ENCODE data around the gene ZCCHC2.

Gene ZCCHC2

DNA sequence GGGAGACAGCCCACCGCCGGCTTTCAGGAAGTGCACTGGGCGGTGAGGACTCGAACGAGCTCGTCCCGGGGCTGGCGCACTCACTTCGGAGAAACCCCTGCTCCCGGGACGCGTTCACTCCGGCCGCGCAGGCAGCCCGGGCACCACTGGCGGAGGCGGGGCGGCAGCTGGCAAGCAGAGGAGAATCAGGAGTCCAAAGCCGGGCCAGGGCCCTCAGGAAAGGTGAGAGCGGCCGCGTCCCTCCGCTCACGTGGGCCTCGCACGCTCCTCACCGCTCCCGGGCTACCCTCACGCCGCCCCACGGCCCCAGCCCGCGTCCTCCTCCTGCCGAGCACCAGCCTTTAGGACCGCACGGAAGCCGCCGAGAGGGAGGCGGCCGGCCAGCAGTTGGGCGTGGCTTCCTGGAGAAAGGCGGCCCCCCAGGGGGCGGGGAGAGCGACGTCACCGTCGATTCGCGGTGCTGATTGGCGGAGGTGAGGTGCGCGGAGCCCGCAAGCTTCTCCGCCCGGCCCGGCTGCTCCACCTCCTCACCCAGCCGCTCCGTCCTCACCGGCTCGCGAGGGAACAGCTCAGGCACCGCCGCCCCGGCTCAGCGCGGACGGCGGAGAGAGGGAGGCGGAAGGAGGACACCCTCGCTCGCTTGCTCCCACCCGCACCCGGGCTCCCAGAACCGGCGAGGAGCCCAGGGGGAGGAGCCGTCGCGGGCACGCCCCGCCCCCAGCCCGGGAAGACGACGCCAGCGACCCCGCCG is at the start of gene ZCCHC2:
Gene ZCCHC2 (plus strand): TSS at position 522 of the 751 bp plus-strand sequence. CDS start 400 bp downstream, outside the sequence.
- H3K4me1 ChIP-seq (ENCODE audit: control insufficient read depth, insufficient read depth, low read length), result peaks cover 4% of the 10 kb centered on the region
- H3K9me3 ChIP-seq (ENCODE audit: control insufficient read depth, insufficient read depth, low read length), result no peaks in the 10 kb centered on the region
- peaks cover 40% of the 10 kb centered on the region for H3K27me3 ChIP-seq (ENCODE audit: control insufficient read depth, insufficient read depth, low read length)
- H3K4me3 ChIP-seq (ENCODE audit: low read depth, low read length), result peak within 1 kb of the TSS; percentile 75
- H3K9ac ChIP-seq (ENCODE audit: low read depth, low read length), result peak within 1 kb of the TSS; percentile 70
- no peaks in the 10 kb centered on the region for H3K36me3 ChIP-seq (ENCODE audit: control insufficient read depth, insufficient read depth, low read length)

DNA sequence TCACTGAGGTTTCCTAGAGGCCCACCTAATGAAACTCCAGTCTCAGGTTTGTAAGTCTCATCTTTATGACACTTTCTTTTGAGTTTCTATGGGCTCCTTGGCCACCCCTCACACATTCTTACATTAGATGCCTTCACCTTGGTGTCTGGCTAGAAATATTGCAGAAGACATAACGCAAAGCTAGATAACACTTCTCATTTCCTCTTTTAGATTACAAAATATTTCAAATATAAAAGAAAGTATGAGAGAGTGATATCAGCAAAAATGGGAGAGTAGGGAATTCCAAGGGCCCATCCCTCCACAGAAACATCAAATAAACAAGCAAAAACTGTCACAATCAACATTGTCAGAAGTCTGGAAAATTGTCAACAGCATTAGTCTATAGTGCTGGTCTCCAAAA is 43.3 kb upstream of the ZCCHC2 start:
- no peak overlapping the region for H3K4me3 ChIP-seq (ENCODE audit: low read depth, low read length)
- H3K9ac ChIP-seq (ENCODE audit: low read depth, low read length), result no peak overlapping the region
- H3K9me3 ChIP-seq (ENCODE audit: control insufficient read depth, insufficient read depth, low read length), result no peaks in the 10 kb centered on the region
- no peaks in the 10 kb centered on the region for H3K27me3 ChIP-seq (ENCODE audit: control insufficient read depth, insufficient read depth, low read length)
- H3K4me1 ChIP-seq (ENCODE audit: control insufficient read depth, insufficient read depth, low read length), result no peaks in the 10 kb centered on the region
- no peaks in the 10 kb centered on the region for H3K36me3 ChIP-seq (ENCODE audit: control insufficient read depth, insufficient read depth, low read length)

DNA sequence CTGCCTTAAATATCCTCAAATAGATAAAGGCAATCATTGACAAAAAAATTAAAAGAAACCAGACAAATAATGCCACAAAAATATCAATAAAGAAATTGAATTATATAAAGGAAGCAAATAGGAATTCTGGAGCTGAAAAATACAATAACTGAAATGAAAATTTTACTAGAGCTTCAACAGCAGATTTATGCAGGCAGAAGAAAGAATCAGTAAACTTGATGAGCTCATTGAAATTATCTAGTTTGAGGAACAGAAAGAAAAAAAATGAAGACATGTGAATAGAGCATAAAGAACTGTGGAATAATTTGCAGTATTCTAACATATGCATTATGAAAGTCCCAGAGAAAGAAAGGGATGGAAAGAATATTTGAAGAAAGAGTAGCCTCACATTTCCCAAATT is 41.9 kb upstream of the ZCCHC2 start:
- Histone ChIP-seq H3K27me3 (ENCODE audit: control insufficient read depth, insufficient read depth, low read length) (no peaks in the 10 kb centered on the region), H3K36me3 (ENCODE audit: control insufficient read depth, insufficient read depth, low read length) (no peaks in the 10 kb centered on the region), H3K4me3 (ENCODE audit: low read depth, low read length) (no peak overlapping the region), H3K9me3 (ENCODE audit: control insufficient read depth, insufficient read depth, low read length) (no peaks in the 10 kb centered on the region), H3K4me1 (ENCODE audit: control insufficient read depth, insufficient read depth, low read length) (peaks cover 5% of the 10 kb centered on the region), H3K9ac (ENCODE audit: low read depth, low read length) (no peak overlapping the region)

DNA sequence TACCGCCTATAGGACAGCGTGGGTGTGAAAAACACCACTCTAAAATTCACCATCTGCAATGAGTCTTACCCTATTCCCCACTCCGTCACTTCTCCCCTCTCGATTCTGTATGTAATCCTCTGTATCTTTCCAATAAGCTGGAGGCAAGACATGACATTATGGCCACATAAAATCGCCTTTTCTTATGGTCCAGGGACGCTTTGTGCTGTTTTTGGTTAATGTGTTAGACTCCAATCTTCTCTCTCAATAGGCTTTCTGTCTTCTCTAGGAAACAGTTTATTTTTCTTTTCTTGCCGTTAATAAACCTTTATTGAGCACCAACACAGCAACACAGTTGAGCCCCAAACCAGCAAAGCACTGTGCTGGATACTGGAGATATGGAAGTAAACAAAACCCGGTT is 37.9 kb upstream of the ZCCHC2 start:
- no peaks in the 10 kb centered on the region for H3K27me3 ChIP-seq (ENCODE audit: control insufficient read depth, insufficient read depth, low read length)
- peaks cover 7% of the 10 kb centered on the region for H3K4me1 ChIP-seq (ENCODE audit: control insufficient read depth, insufficient read depth, low read length)
- no peaks in the 10 kb centered on the region for H3K36me3 ChIP-seq (ENCODE audit: control insufficient read depth, insufficient read depth, low read length)
- no peak overlapping the region for H3K9ac ChIP-seq (ENCODE audit: low read depth, low read length)
- H3K4me3 ChIP-seq (ENCODE audit: low read depth, low read length), result no peak overlapping the region
- H3K9me3 ChIP-seq (ENCODE audit: control insufficient read depth, insufficient read depth, low read length), result no peaks in the 10 kb centered on the region

DNA sequence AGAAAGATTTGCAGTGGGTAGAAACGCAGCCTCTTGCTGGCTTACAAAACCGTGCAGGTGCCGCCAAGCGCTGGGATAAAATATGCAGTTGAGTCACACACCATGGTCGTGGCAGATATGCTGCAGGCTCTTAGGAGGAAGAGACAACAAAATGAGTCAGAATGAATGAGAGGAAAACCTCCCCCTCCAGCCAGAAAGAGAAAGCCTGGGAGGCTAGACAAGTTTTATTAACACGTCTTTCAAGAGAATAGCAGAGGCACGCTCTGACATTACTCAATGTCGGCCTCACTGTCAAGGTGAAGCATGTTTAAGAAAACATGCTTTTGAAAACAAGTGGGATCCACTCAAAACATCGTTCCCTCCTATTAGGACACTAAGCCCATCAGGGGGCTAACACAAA is 37.1 kb upstream of the ZCCHC2 start:
- Histone ChIP-seq H3K4me3 (ENCODE audit: low read depth, low read length) (no peak overlapping the region), H3K27me3 (ENCODE audit: control insufficient read depth, insufficient read depth, low read length) (no peaks in the 10 kb centered on the region), H3K4me1 (ENCODE audit: control insufficient read depth, insufficient read depth, low read length) (peaks cover 7% of the 10 kb centered on the region), H3K36me3 (ENCODE audit: control insufficient read depth, insufficient read depth, low read length) (no peaks in the 10 kb centered on the region), H3K9ac (ENCODE audit: low read depth, low read length) (no peak overlapping the region), H3K9me3 (ENCODE audit: control insufficient read depth, insufficient read depth, low read length) (no peaks in the 10 kb centered on the region)

DNA sequence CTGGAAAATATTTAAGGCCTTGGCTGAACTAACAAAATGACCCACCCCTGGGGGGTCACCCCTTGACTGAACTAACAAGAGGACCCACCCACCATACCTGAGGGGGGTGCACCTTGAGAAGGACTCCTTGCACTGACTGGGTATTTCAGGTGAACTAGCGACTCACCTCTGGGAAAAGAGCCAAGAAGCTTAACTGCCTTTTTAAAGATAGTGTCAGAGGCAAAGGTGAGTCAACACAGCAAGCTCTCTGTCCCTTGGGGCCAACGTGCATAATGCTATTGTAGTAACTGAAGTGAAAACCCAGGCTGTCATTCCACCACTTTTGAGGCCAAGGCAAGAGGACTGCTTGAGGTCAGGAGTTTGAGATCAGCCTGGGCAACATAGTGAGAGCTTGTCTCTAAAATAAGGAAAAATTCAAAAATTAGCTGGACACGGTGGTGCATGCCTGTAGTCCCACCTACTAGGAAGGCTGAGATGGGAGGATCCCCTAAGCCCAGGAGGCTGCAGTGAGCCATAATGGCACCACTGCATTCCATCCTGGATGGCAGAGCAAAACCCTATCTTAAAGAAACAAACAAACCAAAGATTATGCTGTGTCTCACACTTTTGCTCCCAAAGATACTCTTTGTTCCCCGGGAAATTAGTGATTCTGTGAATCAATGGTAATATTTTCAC is 36.4 kb upstream of the ZCCHC2 start:
- H3K4me1 ChIP-seq (ENCODE audit: control insufficient read depth, insufficient read depth, low read length), result peaks cover 7% of the 10 kb centered on the region
- no peak overlapping the region for H3K4me3 ChIP-seq (ENCODE audit: low read depth, low read length)
- H3K27me3 ChIP-seq (ENCODE audit: control insufficient read depth, insufficient read depth, low read length), result no peaks in the 10 kb centered on the region
- no peaks in the 10 kb centered on the region for H3K36me3 ChIP-seq (ENCODE audit: control insufficient read depth, insufficient read depth, low read length)
- H3K9ac ChIP-seq (ENCODE audit: low read depth, low read length), result no peak overlapping the region
- no peaks in the 10 kb centered on the region for H3K9me3 ChIP-seq (ENCODE audit: control insufficient read depth, insufficient read depth, low read length)

DNA sequence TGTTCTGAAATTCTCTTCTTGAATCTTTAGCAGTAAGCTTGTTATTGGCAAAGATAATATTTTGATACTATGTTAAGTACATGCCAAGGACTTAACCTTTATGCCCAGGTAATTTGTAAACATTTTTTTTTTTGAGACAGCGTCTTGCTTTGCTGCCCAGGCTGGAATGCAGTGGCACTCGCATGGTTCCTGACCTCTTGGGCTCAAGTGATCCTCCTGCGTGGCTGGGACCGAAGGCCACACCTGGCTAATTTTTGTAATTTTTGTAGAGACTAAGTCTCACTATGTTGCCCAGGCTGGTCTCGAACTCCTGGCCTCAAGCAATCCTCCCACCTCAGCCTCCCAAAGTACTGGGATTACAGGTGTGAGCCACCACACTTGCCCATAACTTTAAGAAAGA is 35.7 kb upstream of the ZCCHC2 start:
- Histone ChIP-seq H3K9ac (ENCODE audit: low read depth, low read length) (no peak overlapping the region), H3K4me1 (ENCODE audit: control insufficient read depth, insufficient read depth, low read length) (peaks cover 7% of the 10 kb centered on the region), H3K36me3 (ENCODE audit: control insufficient read depth, insufficient read depth, low read length) (no peaks in the 10 kb centered on the region), H3K27me3 (ENCODE audit: control insufficient read depth, insufficient read depth, low read length) (no peaks in the 10 kb centered on the region), H3K9me3 (ENCODE audit: control insufficient read depth, insufficient read depth, low read length) (no peaks in the 10 kb centered on the region), H3K4me3 (ENCODE audit: low read depth, low read length) (no peak overlapping the region)

DNA sequence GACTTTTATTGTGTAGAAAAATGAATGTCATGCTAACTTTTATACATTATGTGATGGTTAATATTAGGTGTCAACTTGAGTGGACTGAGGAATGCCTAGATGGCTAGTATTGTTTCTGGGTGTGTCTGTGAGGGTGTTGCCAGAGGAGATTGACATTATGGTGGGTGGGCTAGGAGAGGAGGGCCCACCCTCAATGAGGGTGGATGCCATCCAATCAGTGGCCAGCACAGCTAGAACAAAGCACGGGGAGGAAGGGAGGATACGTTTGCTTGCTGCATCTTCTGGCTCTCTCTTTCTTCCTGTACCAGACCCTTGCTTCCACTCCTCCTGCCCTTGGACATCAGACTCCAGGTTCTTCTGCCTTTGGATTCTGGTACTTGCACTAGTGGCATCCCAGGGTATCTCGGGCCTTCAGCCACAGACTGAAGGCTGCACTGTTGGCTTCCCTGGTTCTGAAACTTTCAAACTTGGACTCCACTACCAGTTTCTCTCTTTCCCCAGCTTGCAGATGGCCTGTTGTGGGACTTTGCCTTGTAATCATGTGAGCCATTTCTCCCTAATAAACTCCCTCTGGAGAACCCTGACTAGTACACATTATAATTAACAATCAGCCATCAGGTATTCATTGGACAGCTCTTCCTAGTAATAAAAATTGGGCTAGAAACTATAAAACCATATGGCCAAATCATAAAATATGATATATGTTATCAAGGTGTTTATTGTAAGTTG is 31.7 kb upstream of the ZCCHC2 start:
- H3K36me3 ChIP-seq (ENCODE audit: control insufficient read depth, insufficient read depth, low read length), result no peaks in the 10 kb centered on the region
- H3K27me3 ChIP-seq (ENCODE audit: control insufficient read depth, insufficient read depth, low read length), result no peaks in the 10 kb centered on the region
- no peak overlapping the region for H3K9ac ChIP-seq (ENCODE audit: low read depth, low read length)
- H3K9me3 ChIP-seq (ENCODE audit: control insufficient read depth, insufficient read depth, low read length), result no peaks in the 10 kb centered on the region
- no peak overlapping the region for H3K4me3 ChIP-seq (ENCODE audit: low read depth, low read length)
- no peaks in the 10 kb centered on the region for H3K4me1 ChIP-seq (ENCODE audit: control insufficient read depth, insufficient read depth, low read length)

DNA sequence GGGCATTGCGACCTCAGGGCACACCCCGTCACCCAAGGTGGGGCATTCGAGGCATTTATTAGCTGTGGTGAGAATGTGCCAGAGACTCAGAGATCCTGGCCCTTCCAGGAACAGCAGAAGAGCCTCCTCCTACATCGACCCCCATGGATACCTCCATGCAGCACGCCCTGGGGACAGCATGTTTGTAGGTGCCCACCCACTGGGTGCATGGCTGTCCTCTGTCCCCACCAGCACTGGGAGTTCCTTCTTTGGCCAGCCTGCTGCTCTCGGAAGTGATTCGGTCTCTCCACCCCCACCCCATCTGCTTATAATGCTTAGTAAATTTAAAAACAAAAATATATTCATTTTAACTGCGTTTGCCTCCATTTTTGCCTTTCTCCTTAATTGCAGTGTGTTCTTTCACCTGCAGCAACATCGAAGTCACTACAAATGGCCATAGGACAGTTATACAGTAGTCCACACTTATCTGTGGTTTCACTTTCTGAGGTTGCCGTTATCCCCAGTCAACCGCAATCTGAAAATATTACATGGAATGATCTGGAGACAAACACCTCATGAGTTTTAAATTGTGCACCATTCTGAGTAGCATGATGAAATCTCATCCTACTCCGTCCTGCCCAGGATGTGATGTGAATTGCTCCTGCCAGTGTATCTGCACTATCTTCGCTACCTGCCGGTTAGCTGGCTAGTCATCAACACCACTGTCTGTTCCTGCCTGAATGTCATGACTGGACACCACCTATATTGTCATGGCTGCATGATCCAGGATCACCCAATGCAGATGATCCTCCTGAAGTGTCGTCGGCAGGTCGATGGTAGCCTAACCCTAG is 29.6 kb upstream of the ZCCHC2 start:
- H3K36me3 ChIP-seq (ENCODE audit: control insufficient read depth, insufficient read depth, low read length), result no peaks in the 10 kb centered on the region
- H3K4me3 ChIP-seq (ENCODE audit: low read depth, low read length), result no peak overlapping the region
- no peak overlapping the region for H3K9ac ChIP-seq (ENCODE audit: low read depth, low read length)
- no peaks in the 10 kb centered on the region for H3K4me1 ChIP-seq (ENCODE audit: control insufficient read depth, insufficient read depth, low read length)
- no peaks in the 10 kb centered on the region for H3K27me3 ChIP-seq (ENCODE audit: control insufficient read depth, insufficient read depth, low read length)
- H3K9me3 ChIP-seq (ENCODE audit: control insufficient read depth, insufficient read depth, low read length), result no peaks in the 10 kb centered on the region

DNA sequence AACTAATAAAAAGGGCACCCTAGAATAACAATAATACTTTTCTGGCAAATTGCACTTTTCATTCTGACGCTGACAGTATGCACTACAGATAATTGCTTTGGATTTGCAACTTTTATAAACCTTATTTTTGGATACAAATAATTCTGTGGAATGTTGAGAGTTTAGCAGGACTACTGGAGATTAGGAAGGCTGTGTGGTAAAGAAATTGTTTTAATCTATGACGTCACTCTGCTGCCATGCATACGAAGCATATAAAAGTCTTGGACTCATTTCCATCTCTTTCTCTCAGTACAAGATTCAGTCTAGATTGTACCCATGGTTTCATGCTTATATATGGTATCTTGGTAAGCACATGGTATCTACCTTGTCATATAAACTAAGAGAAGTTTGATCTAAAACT is 28.1 kb upstream of the ZCCHC2 start:
- H3K9me3 ChIP-seq (ENCODE audit: control insufficient read depth, insufficient read depth, low read length), result no peaks in the 10 kb centered on the region
- H3K4me1 ChIP-seq (ENCODE audit: control insufficient read depth, insufficient read depth, low read length), result no peaks in the 10 kb centered on the region
- H3K9ac ChIP-seq (ENCODE audit: low read depth, low read length), result no peak overlapping the region
- H3K4me3 ChIP-seq (ENCODE audit: low read depth, low read length), result no peak overlapping the region
- no peaks in the 10 kb centered on the region for H3K36me3 ChIP-seq (ENCODE audit: control insufficient read depth, insufficient read depth, low read length)
- no peaks in the 10 kb centered on the region for H3K27me3 ChIP-seq (ENCODE audit: control insufficient read depth, insufficient read depth, low read length)

DNA sequence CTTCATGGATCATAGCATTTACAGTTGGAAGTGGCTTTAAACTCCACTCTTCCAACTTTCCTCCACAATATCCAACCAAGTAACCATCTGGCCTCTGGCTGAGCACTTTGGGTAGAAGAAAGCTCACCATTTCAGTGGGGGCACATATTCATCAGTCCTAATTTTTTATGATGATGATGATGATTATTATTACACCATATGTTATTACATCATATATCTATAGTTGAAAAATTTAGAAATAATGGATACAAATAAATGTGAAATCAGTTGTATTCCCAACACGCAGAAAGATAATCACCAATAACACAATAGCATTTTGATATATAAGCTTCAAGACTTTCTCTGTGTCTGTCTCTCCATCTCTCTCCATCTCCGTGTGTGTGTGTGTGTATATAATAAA is 26.6 kb upstream of the ZCCHC2 start:
- H3K9me3 ChIP-seq (ENCODE audit: control insufficient read depth, insufficient read depth, low read length), result no peaks in the 10 kb centered on the region
- H3K4me3 ChIP-seq (ENCODE audit: low read depth, low read length), result no peak overlapping the region
- H3K9ac ChIP-seq (ENCODE audit: low read depth, low read length), result no peak overlapping the region
- no peaks in the 10 kb centered on the region for H3K36me3 ChIP-seq (ENCODE audit: control insufficient read depth, insufficient read depth, low read length)
- H3K4me1 ChIP-seq (ENCODE audit: control insufficient read depth, insufficient read depth, low read length), result no peaks in the 10 kb centered on the region
- no peaks in the 10 kb centered on the region for H3K27me3 ChIP-seq (ENCODE audit: control insufficient read depth, insufficient read depth, low read length)

All from iPS-15b (cell line).